ENCODE data around the gene LMNB1. TPM values are rescaled to one million over a fixed set of nuclear protein-coding genes. Genes with fewer than 3 reads are reported as not detected.

Gene LMNB1
- total and polyA plus RNA-seq, 2 experiments from 2014 or later: 20.1 to 269 TPM

- DNase-seq (ENCODE audit: low spot score) (no peak), ATAC-seq (no peak)
- Histone ChIP-seq H3K79me2 (replicated peaks; ENCODE audit: insufficient read depth) (no peaks in the 10 kb centered on the region), H3K4me3 (no peak overlapping the region), H4K20me1 (replicated peaks; ENCODE audit: insufficient read depth) (no peaks in the 10 kb centered on the region), H3F3A (replicated peaks; ENCODE audit: low read depth) (no peaks in the 10 kb centered on the region), H3K27me3 (ENCODE audit: insufficient read depth) (no peaks in the 10 kb centered on the region), H3K4me2 (no peak overlapping the region), H3K27ac (ENCODE audit: low read depth) (no peak overlapping the region), H3K36me3 (ENCODE audit: insufficient read depth) (no peaks in the 10 kb centered on the region), H2AFZ (no peak overlapping the region), H3K9me2 (ENCODE audit: insufficient read depth) (no peaks in the 10 kb centered on the region), H3K4me1 (ENCODE audit: insufficient read depth) (peaks cover 19% of the 10 kb centered on the region)
- no peak overlapping the region for H3K27ac Mint-ChIP-seq
- TF ChIP-seq EZH2phosphoT487 (IDR thresholded peaks at IDR 0.05; ENCODE audit: unreplicated experiment) (no peak), REST (IDR thresholded peaks at IDR 0.05; ENCODE audit: unreplicated experiment) (no peak), ETS1 (IDR thresholded peaks at IDR 0.05) (no peak), ZNF462 (CRISPR knock-in tag; IDR thresholded peaks at IDR 0.05) (no peak), ZNF114 (CRISPR knock-in tag; IDR thresholded peaks at IDR 0.05) (no peak), CREB1 (CRISPR knock-in tag; IDR thresholded peaks at IDR 0.05; ENCODE audit: low read depth) (no peak), POLR2AphosphoS5 (IDR thresholded peaks at IDR 0.05; ENCODE audit: low read depth) (no peak), ZNF331 (CRISPR knock-in tag; IDR thresholded peaks at IDR 0.05; ENCODE audit: low read depth) (no peak), STAT1 (IDR thresholded peaks at IDR 0.05; ENCODE audit: unreplicated experiment) (no peak), EZH2 (IDR thresholded peaks at IDR 0.05; ENCODE audit: low read depth, unreplicated experiment) (no peak), CTCF (conservative IDR thresholded peaks at IDR 0.05; ENCODE audit: low read depth in 2 of 2) (no peak), NANOG (IDR thresholded peaks at IDR 0.05; ENCODE audit: borderline replicate concordance) (no peak), JUNB (IDR thresholded peaks at IDR 0.05; ENCODE audit: unreplicated experiment) (no peak)
- H3K36me3 Mint-ChIP-seq (ENCODE audit: low read depth): peaks cover 8% of the 10 kb centered on the region; the same call in 2 of the 3 replicates
- peaks cover 5% of the 10 kb centered on the region for H3K27me3 Mint-ChIP-seq (ENCODE audit: insufficient read depth, low read depth, poor library complexity)
- no peak overlapping the region for H3K4me3 Mint-ChIP-seq
- H3K4me1 Mint-ChIP-seq: peaks cover 27% of the 10 kb centered on the region
- H3K9me3 Mint-ChIP-seq: no peaks in the 10 kb centered on the region
These were observed 100.7 kb downstream of the LMNB1 start for GRCh38 chr5:126877602-126878001.

Data from GM23338 (cell line).